Ectodermal cell (in vitro differentiated cells): ENCODE results near the gene CLEC16A.

Source experiments
- H3K27ac ChIP-seq: 2 replicates; pipeline ENCODE4 v1.7.0; 2013; ENCODE audit warnings: mild to moderate bottlenecking, low read depth, low read length; ENCODE audit not compliant: insufficient read depth, poor library complexity, severe bottlenecking
- H3K27me3 ChIP-seq: 2 replicates; pipeline ENCODE4 v1.7.0; 2013; ENCODE audit warnings: mild to moderate bottlenecking, low read length; ENCODE audit not compliant: insufficient read depth, control insufficient read depth, poor library complexity, severe bottlenecking
- H3K36me3 ChIP-seq: one replicate; pipeline ENCODE4 v1.7.0; 2013; ENCODE audit warnings: low read length; ENCODE audit not compliant: control insufficient read depth, insufficient read depth
- H3K4me1 ChIP-seq: one replicate; pipeline ENCODE4 v1.7.0; 2013; ENCODE audit warnings: low read length; ENCODE audit not compliant: control insufficient read depth, insufficient read depth
- H3K4me3 ChIP-seq: 2 replicates; pipeline ENCODE4 v1.7.0; 2013; ENCODE audit warnings: low read depth, low read length, control low read depth; ENCODE audit not compliant: insufficient read depth
- H3K9me3 ChIP-seq: 2 replicates; pipeline ENCODE4 v1.7.0; 2013; ENCODE audit warnings: mild to moderate bottlenecking, low read length, moderate library complexity; ENCODE audit not compliant: control insufficient read depth
- WGBS, 2 experiments: methylation state at CpG; one replicate each; pipeline ENCODE4 v1.1.7; 2013; ENCODE audit warnings: missing lambda C conversion rate in 2 of 2; 5-methylcytosine and 5-hydroxymethylcytosine counted together

The CLEC16A gene

GRCh38 chr16:11079652-11080187 lies 135.4 kb downstream of the CLEC16A start:
- Histone ChIP-seq H3K4me3 (no peak overlapping the region), H3K27ac (no peak overlapping the region), H3K27me3 (no peaks in the 10 kb centered on the region), H3K4me1 (peaks cover 6% of the 10 kb centered on the region), H3K9me3 (no peaks in the 10 kb centered on the region), H3K36me3 (no peaks in the 10 kb centered on the region)
- 92 to 94% methylated on average over 6 of the region's 6 CpGs for WGBS, 2 experiments

- Histone ChIP-seq H3K36me3 (no peaks in the 10 kb centered on the region), H3K4me1 (peaks cover 13% of the 10 kb centered on the region), H3K4me3 (no peak overlapping the region), H3K27ac (no peak overlapping the region), H3K27me3 (no peaks in the 10 kb centered on the region), H3K9me3 (no peaks in the 10 kb centered on the region)
- 92 to 94% methylated on average over 10 of the region's 10 CpGs for WGBS, 2 experiments
Measured at GRCh38 chr16:11080327-11080967, 136.1 kb downstream of the CLEC16A start.

- Histone ChIP-seq H3K4me1 (peaks cover 16% of the 10 kb centered on the region), H3K27ac (no peak overlapping the region), H3K36me3 (no peaks in the 10 kb centered on the region), H3K27me3 (no peaks in the 10 kb centered on the region), H3K9me3 (no peaks in the 10 kb centered on the region), H3K4me3 (no peak overlapping the region)
- 92 to 95% methylated on average over 7 of the region's 7 CpGs for WGBS, 2 experiments
Measured at GRCh38 chr16:11080999-11081630, 136.8 kb downstream of the CLEC16A start.

GRCh38 chr16:11082108-11082859 lies 137.9 kb downstream of the CLEC16A start:
- H3K9me3 ChIP-seq: no peaks in the 10 kb centered on the region
- 95 to 96% methylated on average over 16 of the region's 16 CpGs for WGBS, 2 experiments

GRCh38 chr16:11082860-11083388 lies 138.6 kb downstream of the CLEC16A start:
- WGBS, 2 experiments: 81 to 88% methylated on average over 2 of the region's 2 CpGs
- H3K9me3 ChIP-seq: no peaks in the 10 kb centered on the region
- H3K27me3 ChIP-seq: no peaks in the 10 kb centered on the region
- H3K27ac ChIP-seq: no peak overlapping the region
- no peak overlapping the region for H3K4me3 ChIP-seq
- peaks cover 20% of the 10 kb centered on the region for H3K4me1 ChIP-seq
- no peaks in the 10 kb centered on the region for H3K36me3 ChIP-seq

More at GRCh38 chr16:11082108-11082859, 137.9 kb downstream of the CLEC16A start:
- no peak overlapping the region for H3K4me3 ChIP-seq
- H3K27ac ChIP-seq: no peak overlapping the region
- peaks cover 16% of the 10 kb centered on the region for H3K4me1 ChIP-seq
- H3K36me3 ChIP-seq: no peaks in the 10 kb centered on the region
- H3K27me3 ChIP-seq: no peaks in the 10 kb centered on the region

- H3K27ac ChIP-seq: no peak overlapping the region
- H3K4me1 ChIP-seq: peaks cover 23% of the 10 kb centered on the region
- no peak overlapping the region for H3K4me3 ChIP-seq
- no peaks in the 10 kb centered on the region for H3K27me3 ChIP-seq
- WGBS, 2 experiments: 96% methylated on average over 11 of the region's 11 CpGs
- no peaks in the 10 kb centered on the region for H3K9me3 ChIP-seq
- H3K36me3 ChIP-seq: no peaks in the 10 kb centered on the region
Measured at GRCh38 chr16:11084484-11084875, 140.1 kb downstream of the CLEC16A start.

GRCh38 chr16:11084876-11085485 lies 140.6 kb downstream of the CLEC16A start:
- Histone ChIP-seq H3K4me3 (no peak overlapping the region), H3K4me1 (peaks cover 22% of the 10 kb centered on the region), H3K9me3 (no peaks in the 10 kb centered on the region), H3K27me3 (no peaks in the 10 kb centered on the region), H3K27ac (peak overlapping the region; percentile 31), H3K36me3 (no peaks in the 10 kb centered on the region)
- WGBS, 2 experiments: 87 to 89% methylated on average over 15 of the region's 15 CpGs

GRCh38 chr16:11085916-11086315 lies 141.6 kb downstream of the CLEC16A start:
- peaks cover 22% of the 10 kb centered on the region for H3K4me1 ChIP-seq
- H3K36me3 ChIP-seq: no peaks in the 10 kb centered on the region
- 91% methylated on average over 5 of the region's 5 CpGs for WGBS, 2 experiments
- H3K9me3 ChIP-seq: no peaks in the 10 kb centered on the region
- H3K4me3 ChIP-seq: no peak overlapping the region
- no peaks in the 10 kb centered on the region for H3K27me3 ChIP-seq
- H3K27ac ChIP-seq: no peak overlapping the region

- Histone ChIP-seq H3K36me3 (no peaks in the 10 kb centered on the region), H3K4me3 (no peak overlapping the region), H3K4me1 (peaks cover 22% of the 10 kb centered on the region), H3K27me3 (no peaks in the 10 kb centered on the region), H3K9me3 (no peaks in the 10 kb centered on the region), H3K27ac (no peak overlapping the region)
- 75 to 84% methylated on average over 6 of the region's 6 CpGs for WGBS, 2 experiments
Measured at GRCh38 chr16:11087691-11088073, 143.3 kb downstream of the CLEC16A start.
